H9 (cell line): ENCODE data around the gene MOCS3. TPM values are rescaled to one million over a fixed set of nuclear protein-coding genes. Genes with fewer than 3 reads are reported as not detected.

Experiments used
- DNase-seq: peaks from one replicate; pipeline ENCODE4 v3.0.0-alpha.2; 2017
- H2AFZ ChIP-seq: one replicate; pipeline ENCODE4 v1.6.1; 2013; ENCODE audit warnings: mild to moderate bottlenecking, low read length, control low read depth, moderate library complexity
- H2AK5ac ChIP-seq: 2 replicates; pipeline ENCODE4 v1.6.1; 2013; ENCODE audit warnings: low read length, control low read depth, mixed read lengths; ENCODE audit not compliant: insufficient read length
- H2BK120ac ChIP-seq: one replicate; pipeline ENCODE4 v1.6.1; 2013; ENCODE audit warnings: low read depth, mild to moderate bottlenecking, low read length, control low read depth, inconsistent platforms; ENCODE audit not compliant: poor library complexity, severe bottlenecking
- H2BK12ac ChIP-seq: 2 replicates; pipeline ENCODE4 v1.6.1; 2013; ENCODE audit warnings: low read length, control low read depth, mixed read lengths, low read depth; ENCODE audit not compliant: insufficient read length
- H2BK15ac ChIP-seq: 2 replicates; pipeline ENCODE4 v1.6.1; 2013; ENCODE audit warnings: low read depth, low read length, control low read depth
- H2BK20ac ChIP-seq: one replicate; pipeline ENCODE4 v1.6.1; 2013; ENCODE audit warnings: low read depth, mild to moderate bottlenecking, low read length, control low read depth, inconsistent platforms; ENCODE audit not compliant: poor library complexity, severe bottlenecking
- H2BK5ac ChIP-seq: 2 replicates; pipeline ENCODE4 v1.6.1; 2013; ENCODE audit warnings: low read length, control low read depth, mixed read lengths; ENCODE audit not compliant: insufficient read length
- H3K14ac ChIP-seq: 2 replicates; pipeline ENCODE4 v1.6.1; 2013; ENCODE audit warnings: low read length, control low read depth; ENCODE audit not compliant: insufficient read depth
- H3K18ac ChIP-seq: 2 replicates; pipeline ENCODE4 v1.6.1; 2013; ENCODE audit warnings: low read depth, mild to moderate bottlenecking, mixed read lengths, low read length, control low read depth; ENCODE audit not compliant: insufficient read length
- H3K23ac ChIP-seq: 2 replicates; pipeline ENCODE4 v1.6.1; 2013; ENCODE audit warnings: low read length, control low read depth, mixed read lengths, low read depth; ENCODE audit not compliant: insufficient read length
- H3K23me2 ChIP-seq: 2 replicates; pipeline ENCODE4 v1.6.1; 2013; ENCODE audit warnings: low read depth, mild to moderate bottlenecking, mixed read lengths, low read length, control low read depth; ENCODE audit not compliant: insufficient read length, poor library complexity, severe bottlenecking
- H3K27ac ChIP-seq: 2 replicates; pipeline ENCODE4 v1.5.1; 2013; ENCODE audit warnings: low read length, control low read depth, mixed read lengths, low read depth; ENCODE audit not compliant: insufficient read length
- H3K27me3 ChIP-seq: 2 replicates; pipeline ENCODE4 v1.6.1; 2013; ENCODE audit warnings: low read length, control low read depth, inconsistent platforms; ENCODE audit not compliant: insufficient read depth
- H3K4ac ChIP-seq: 2 replicates; pipeline ENCODE4 v1.6.1; 2013; ENCODE audit warnings: low read depth, mild to moderate bottlenecking, control low read depth, inconsistent platforms, low read length, moderate library complexity
- H3K4me1 ChIP-seq: 2 replicates; pipeline ENCODE4 v1.6.1; 2013; ENCODE audit warnings: low read length, control low read depth, inconsistent platforms; ENCODE audit not compliant: insufficient read depth
- H3K4me2 ChIP-seq: 2 replicates; pipeline ENCODE4 v1.6.1; 2013; ENCODE audit warnings: low read length, control low read depth, mixed read lengths; ENCODE audit not compliant: insufficient read length, insufficient read depth
- H3K56ac ChIP-seq: 2 replicates; pipeline ENCODE4 v1.6.1; 2013; ENCODE audit warnings: low read depth, mild to moderate bottlenecking, mixed read lengths, low read length, control low read depth; ENCODE audit not compliant: insufficient read length
- H3K79me1 ChIP-seq: 2 replicates; pipeline ENCODE4 v1.6.1; 2013; ENCODE audit warnings: low read depth, mild to moderate bottlenecking, moderate library complexity, low read length, control low read depth, inconsistent platforms; ENCODE audit not compliant: insufficient read depth, poor library complexity, severe bottlenecking
- H3K79me2 ChIP-seq: 2 replicates; pipeline ENCODE4 v1.6.1; 2013; ENCODE audit warnings: low read length, control low read depth, inconsistent platforms; ENCODE audit not compliant: insufficient read depth
- H3K9ac ChIP-seq: 2 replicates; pipeline ENCODE4 v1.6.1; 2013; ENCODE audit warnings: low read length, control low read depth, mixed read lengths; ENCODE audit not compliant: insufficient read length; ENCODE audit errors: extremely low read depth
- H3K9me3 ChIP-seq: one replicate; pipeline ENCODE4 v1.6.1; 2013; ENCODE audit warnings: low read depth, low read length, inconsistent platforms; ENCODE audit not compliant: control insufficient read depth
- H3T11ph ChIP-seq: one replicate; pipeline ENCODE4 v1.6.1; 2013; ENCODE audit warnings: mild to moderate bottlenecking, low read length, control low read depth, inconsistent platforms
- H4K20me1 ChIP-seq: one replicate; pipeline ENCODE4 v1.6.1; 2013; ENCODE audit not compliant: control insufficient read depth, insufficient read length, insufficient read depth
- H4K5ac ChIP-seq: 2 replicates; pipeline ENCODE4 v1.6.1; 2013; ENCODE audit warnings: low read depth, mild to moderate bottlenecking, mixed read lengths, low read length, control low read depth; ENCODE audit not compliant: insufficient read length
- H4K8ac ChIP-seq: replicated peaks from 2 replicates; pipeline ENCODE4 v1.6.1; 2013; ENCODE audit warnings: low read length, control low read depth, mixed read lengths, low read depth; ENCODE audit not compliant: insufficient read length
- H4K91ac ChIP-seq: 2 replicates; pipeline ENCODE4 v1.6.1; 2013; ENCODE audit warnings: low read depth, mild to moderate bottlenecking, moderate library complexity, mixed read lengths, low read length, control low read depth; ENCODE audit not compliant: insufficient read length
- H3K27ac Mint-ChIP-seq, 3 experiments: 2 replicates in 2 of 3; 3 replicates in 1 of 3; pipeline ENCODE4 v1.8.0; 2020 to 2021; ENCODE audit warnings: mixed read lengths in 3 of 3, mild to moderate bottlenecking in 1 of 3, moderate library complexity in 1 of 3
- H3K27me3 Mint-ChIP-seq: 2 replicates; pipeline ENCODE4 v1.8.0; 2021; ENCODE audit warnings: low read depth, mild to moderate bottlenecking, moderate library complexity, mixed read lengths
- H3K36me3 Mint-ChIP-seq, 3 experiments: 2 replicates in 2 of 3; 3 replicates in 1 of 3; pipeline ENCODE4 v1.8.0; 2020 to 2021; ENCODE audit warnings: low read depth in 3 of 3, mixed read lengths in 3 of 3; ENCODE audit not compliant: insufficient read depth in 1 of 3
- H3K4me1 Mint-ChIP-seq, 2 experiments: 2 replicates each; pipeline ENCODE4 v1.8.0; 2020; ENCODE audit warnings: mixed read lengths in 2 of 2
- H3K4me3 Mint-ChIP-seq, 2 experiments: 2 replicates in 1 of 2; 3 replicates in 1 of 2; pipeline ENCODE4 v1.8.0; 2020 to 2021; ENCODE audit warnings: mild to moderate bottlenecking in 2 of 2, mixed read lengths in 2 of 2, moderate library complexity in 1 of 2
- H3K9me3 Mint-ChIP-seq, 2 experiments: 2 replicates in 1 of 2; 3 replicates in 1 of 2; pipeline ENCODE4 v1.8.0; 2020; ENCODE audit warnings: mild to moderate bottlenecking in 2 of 2, mixed read lengths in 2 of 2, moderate library complexity in 1 of 2
- WGBS: extraction: QIAGEN DNeasy Blood & Tissue Kit; methylation state at CpG from one replicate; pipeline ENCODE4 v1.1.7; 2013; ENCODE audit warnings: missing lambda C conversion rate, low lambda C conversion rate, mixed read lengths; ENCODE audit not compliant: insufficient read length; ENCODE audit errors: extremely low coverage; 5-methylcytosine and 5-hydroxymethylcytosine counted together
- total RNA-seq: library from RNA; stranded (reverse); gene quantifications from 2 replicates; pipeline ENCODE4 v1.2.1, GENCODE V29; 2021
- TF ChIP-seq, protein P1 (sequence below): fragments of 200-600 bp; sonication (generic); conservative IDR thresholded peaks from 3 replicates; pipeline ENCODE4 v1.8.0; 2021; ENCODE audit warnings: antibody characterized with exemption, mild to moderate bottlenecking

MOCS3 gene
- total RNA-seq, 1 experiment from 2014 or later, result 9.0 TPM

DNA sequence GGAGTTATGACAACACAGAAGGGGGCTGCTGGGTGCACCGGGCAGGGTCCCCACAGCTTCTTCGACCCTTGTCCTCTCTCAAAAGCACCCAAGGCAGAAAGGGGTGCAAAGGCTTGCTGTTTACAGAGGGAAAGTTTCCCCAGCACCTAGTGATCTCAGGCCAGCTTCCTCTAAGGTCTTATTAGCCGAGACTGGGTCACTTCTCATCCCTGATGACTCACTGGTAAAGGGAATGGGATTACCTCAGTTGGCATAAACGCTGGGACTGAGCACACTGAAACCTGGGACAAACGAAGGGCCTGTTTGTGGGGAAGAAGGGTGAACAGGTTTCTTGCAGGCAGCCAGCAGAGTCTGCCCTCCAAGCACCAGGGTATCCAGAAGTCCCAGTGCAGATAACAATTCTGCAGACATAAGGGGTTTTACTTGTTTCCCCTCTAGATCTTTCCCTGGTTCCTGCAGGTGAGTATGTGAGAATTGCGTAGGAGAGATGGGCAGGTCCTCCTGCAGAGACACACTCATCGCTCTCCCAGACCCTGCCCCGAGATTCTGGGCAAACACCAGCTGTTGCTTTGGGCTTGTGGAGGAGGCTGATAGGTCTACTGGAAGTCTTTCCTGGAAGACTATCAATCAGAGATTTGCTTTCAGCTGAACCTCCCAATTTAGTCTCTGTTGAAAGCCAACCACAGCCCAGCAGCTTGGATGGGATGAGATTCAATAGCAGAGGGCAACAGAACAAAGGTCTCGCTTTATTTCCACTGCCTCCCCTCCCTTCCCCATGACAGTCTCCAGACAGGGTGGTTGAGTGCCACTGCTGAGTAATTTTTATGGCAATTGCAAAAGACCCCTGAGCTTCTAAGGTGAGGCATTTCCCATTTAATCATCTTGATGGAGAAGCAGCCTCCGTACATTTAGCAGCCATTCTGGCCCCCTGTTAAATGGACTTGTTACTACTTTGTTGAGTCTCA, 38.6 kb downstream of the MOCS3 start:
- Histone ChIP-seq H3T11ph (no peak overlapping the region), H3K79me1 (no peaks in the 10 kb centered on the region), H2BK20ac (no peak overlapping the region), H3K27ac (no peak overlapping the region), H3K4ac (no peak overlapping the region), H4K91ac (no peak overlapping the region), H3K14ac (no peak overlapping the region), H3K4me2 (no peak overlapping the region), H2BK15ac (no peak overlapping the region), H4K5ac (no peak overlapping the region), H2AFZ (no peak overlapping the region), H3K56ac (no peak overlapping the region), H3K27me3 (no peaks in the 10 kb centered on the region), H3K9me3 (no peaks in the 10 kb centered on the region), H3K23ac (no peak overlapping the region), H3K9ac (no peak overlapping the region), H2BK5ac (no peak overlapping the region), H4K20me1 (no peaks in the 10 kb centered on the region), H2AK5ac (no peak overlapping the region), H2BK120ac (no peak overlapping the region), H3K79me2 (no peaks in the 10 kb centered on the region), H3K23me2 (no peaks in the 10 kb centered on the region), H3K18ac (no peak overlapping the region), H4K8ac (no peak overlapping the region), H3K4me1 (no peaks in the 10 kb centered on the region), H2BK12ac (no peak overlapping the region)
- peaks cover 0 to 1% (median under 1%) of the 10 kb centered on the region in 3 experiments; a peak in 1 of 7 replicates for H3K36me3 Mint-ChIP-seq
- peaks cover 13 to 19% of the 10 kb centered on the region in 2 experiments for H3K4me1 Mint-ChIP-seq
- H3K4me3 Mint-ChIP-seq, result no peak overlapping the region
- WGBS, result no CpG with 5 or more reads among the region's 10 CpGs
- H3K9me3 Mint-ChIP-seq, result peaks cover 0 to 4% of the 10 kb centered on the region in 2 experiments; a peak in 1 of 5 replicates
- peaks cover 15% of the 10 kb centered on the region for H3K27me3 Mint-ChIP-seq
- DNase-seq, result no peak
- no peak overlapping the region for H3K27ac Mint-ChIP-seq
- TF ChIP-seq, protein P1, sequence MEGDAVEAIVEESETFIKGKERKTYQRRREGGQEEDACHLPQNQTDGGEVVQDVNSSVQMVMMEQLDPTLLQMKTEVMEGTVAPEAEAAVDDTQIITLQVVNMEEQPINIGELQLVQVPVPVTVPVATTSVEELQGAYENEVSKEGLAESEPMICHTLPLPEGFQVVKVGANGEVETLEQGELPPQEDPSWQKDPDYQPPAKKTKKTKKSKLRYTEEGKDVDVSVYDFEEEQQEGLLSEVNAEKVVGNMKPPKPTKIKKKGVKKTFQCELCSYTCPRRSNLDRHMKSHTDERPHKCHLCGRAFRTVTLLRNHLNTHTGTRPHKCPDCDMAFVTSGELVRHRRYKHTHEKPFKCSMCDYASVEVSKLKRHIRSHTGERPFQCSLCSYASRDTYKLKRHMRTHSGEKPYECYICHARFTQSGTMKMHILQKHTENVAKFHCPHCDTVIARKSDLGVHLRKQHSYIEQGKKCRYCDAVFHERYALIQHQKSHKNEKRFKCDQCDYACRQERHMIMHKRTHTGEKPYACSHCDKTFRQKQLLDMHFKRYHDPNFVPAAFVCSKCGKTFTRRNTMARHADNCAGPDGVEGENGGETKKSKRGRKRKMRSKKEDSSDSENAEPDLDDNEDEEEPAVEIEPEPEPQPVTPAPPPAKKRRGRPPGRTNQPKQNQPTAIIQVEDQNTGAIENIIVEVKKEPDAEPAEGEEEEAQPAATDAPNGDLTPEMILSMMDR, result no peak
